H1 (cell line): Measurements from ENCODE around the gene ATP13A3. TPM values are rescaled to one million over a fixed set of nuclear protein-coding genes. Genes with fewer than 3 reads are reported as not detected.

ENCODE experiments used
- CHD7 ChIP-seq: fragments of 300-600 bp; sonication (generic); IDR thresholded peaks from 2 replicates; pipeline ENCODE4 v1.7.1; 2012; ENCODE audit warnings: low read length, moderate library complexity, mild to moderate bottlenecking, inconsistent platforms; ENCODE audit not compliant: insufficient replicate concordance
- GABPA ChIP-seq: IDR thresholded peaks from 2 replicates; pipeline ENCODE4 v1.6.1; 2011; ENCODE audit warnings: mild to moderate bottlenecking, low read length, moderate library complexity, borderline replicate concordance; ENCODE audit not compliant: insufficient read depth
- HDAC6 ChIP-seq: IDR thresholded peaks from one replicate; pipeline ENCODE4 v1.7.1; 2012; ENCODE audit warnings: low read depth, mild to moderate bottlenecking, inconsistent platforms, low read length, moderate library complexity
- KDM1A ChIP-seq: fragments of 200-600, 300-600 bp; sonication (generic); IDR thresholded peaks from 2 replicates; pipeline ENCODE4 v1.7.1; 2016; ENCODE audit warnings: mild to moderate bottlenecking, low read length, borderline replicate concordance
- MAX ChIP-seq: IDR thresholded peaks from 2 replicates; pipeline ENCODE4 v1.6.1; 2012; ENCODE audit warnings: inconsistent platforms
- SAP30 ChIP-seq: fragments of 300-600 bp; sonication (generic); IDR thresholded peaks from 2 replicates; pipeline ENCODE4 v1.7.1; 2012; ENCODE audit warnings: low read length, moderate library complexity, mild to moderate bottlenecking, inconsistent platforms; ENCODE audit not compliant: insufficient read depth, insufficient replicate concordance
- polyA plus RNA-seq, 7 experiments: library from polyadenylated mRNA; depleted of rRNA in 3 of 7; stranded (reverse) in 5 of 7; unstranded in 2 of 7; fragments of >200 nt in 5 of 7; fragments of 200-250 nt in 2 of 7; gene quantifications; 1 replicate in 5 of 7; 2 replicates in 1 of 7; 4 replicates in 1 of 7; pipeline versions ENCODE4 v1.2.1 to v1.2.3, GENCODE V29; 2011 to 2013; ENCODE audit warnings: missing spikeins in 2 of 7, mixed read lengths in 2 of 7
- total RNA-seq: library from RNA; stranded (reverse); fragmentation: NEBNext Ultra II Directional; extraction: Animal tissue kit (Norgen Biotek cat#: 25700); gene quantifications from 2 replicates; pipeline ENCODE4 v1.2.1, GENCODE V29; 2021

ATP13A3 gene
- total and polyA plus RNA-seq, 2 of the 8 experiments (the other 6 are each of a cell fraction or from before 2014, with no cell fraction given): 18.6 to 92.2 TPM

GRCh38 chr3:194407423-194407822 lies 79.4 kb downstream of the ATP13A3 start (continued):
- TF ChIP-seq CHD7 (no peak), KDM1A (no peak), MAX (no peak), HDAC6 (no peak), SAP30 (no peak), GABPA (no peak)
